Cardiac fibroblast (primary cell): ENCODE measurements around the gene TMEM260.

Experiments used
- DNase-seq, 2 donors: peaks; one replicate each; pipeline versions ENCODE4 v3.0.0 to v3.0.0-alpha.2; 2010; ENCODE audit warnings: low read depth in 2 of 2
- H3K4me3 ChIP-seq, 2 donors: replicated peaks in 1 of 2; 1 replicate in 1 of 2; 2 replicates in 1 of 2; pipeline ENCODE4 v1.5.1; 2011; ENCODE audit warnings: low read depth in 2 of 2, low read length in 2 of 2, mild to moderate bottlenecking in 2 of 2, moderate library complexity in 1 of 2
- TF ChIP-seq, protein P1 (sequence below): IDR thresholded peaks from one replicate; pipeline ENCODE4 v1.5.1; 2011; ENCODE audit warnings: low read depth, mild to moderate bottlenecking, low read length, inconsistent platforms

TMEM260 gene

GRCh38 chr14:56650048-56650447 lies 70.5 kb downstream of the TMEM260 start:
- DNase-seq, result peak in 1 of 2 donors; percentile 4
- TF ChIP-seq, protein P1, sequence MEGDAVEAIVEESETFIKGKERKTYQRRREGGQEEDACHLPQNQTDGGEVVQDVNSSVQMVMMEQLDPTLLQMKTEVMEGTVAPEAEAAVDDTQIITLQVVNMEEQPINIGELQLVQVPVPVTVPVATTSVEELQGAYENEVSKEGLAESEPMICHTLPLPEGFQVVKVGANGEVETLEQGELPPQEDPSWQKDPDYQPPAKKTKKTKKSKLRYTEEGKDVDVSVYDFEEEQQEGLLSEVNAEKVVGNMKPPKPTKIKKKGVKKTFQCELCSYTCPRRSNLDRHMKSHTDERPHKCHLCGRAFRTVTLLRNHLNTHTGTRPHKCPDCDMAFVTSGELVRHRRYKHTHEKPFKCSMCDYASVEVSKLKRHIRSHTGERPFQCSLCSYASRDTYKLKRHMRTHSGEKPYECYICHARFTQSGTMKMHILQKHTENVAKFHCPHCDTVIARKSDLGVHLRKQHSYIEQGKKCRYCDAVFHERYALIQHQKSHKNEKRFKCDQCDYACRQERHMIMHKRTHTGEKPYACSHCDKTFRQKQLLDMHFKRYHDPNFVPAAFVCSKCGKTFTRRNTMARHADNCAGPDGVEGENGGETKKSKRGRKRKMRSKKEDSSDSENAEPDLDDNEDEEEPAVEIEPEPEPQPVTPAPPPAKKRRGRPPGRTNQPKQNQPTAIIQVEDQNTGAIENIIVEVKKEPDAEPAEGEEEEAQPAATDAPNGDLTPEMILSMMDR, result no peak

DNA sequence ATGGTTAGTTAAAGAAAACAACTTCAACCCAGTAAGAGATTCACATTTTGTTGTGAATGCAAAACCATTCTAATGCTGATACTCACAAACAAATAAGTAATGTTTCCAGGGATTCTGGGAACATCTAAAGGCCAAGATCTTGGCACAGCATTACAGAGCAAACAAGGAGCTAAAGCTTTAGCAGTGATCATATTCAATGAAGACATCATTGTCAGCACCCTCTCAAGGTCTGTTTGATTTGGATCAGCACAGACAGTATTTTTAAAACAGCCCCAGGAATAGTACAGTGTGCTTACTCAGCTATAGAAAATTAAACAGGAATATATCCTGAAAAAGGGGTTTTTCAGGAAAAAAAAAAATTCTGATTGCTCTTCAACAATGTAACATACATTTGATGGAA lies 71.4 kb downstream of the TMEM260 start:
- no peak for DNase-seq
- H3K4me3 ChIP-seq, result no peak overlapping the region
- TF ChIP-seq, protein P1, result no peak

More at GRCh38 chr14:56650048-56650447, 70.5 kb downstream of the TMEM260 start:
- H3K4me3 ChIP-seq, result no peak overlapping the region

GRCh38 chr14:56657604-56658003 lies 78.0 kb downstream of the TMEM260 start:
- TF ChIP-seq, protein P1, result no peak

DNA sequence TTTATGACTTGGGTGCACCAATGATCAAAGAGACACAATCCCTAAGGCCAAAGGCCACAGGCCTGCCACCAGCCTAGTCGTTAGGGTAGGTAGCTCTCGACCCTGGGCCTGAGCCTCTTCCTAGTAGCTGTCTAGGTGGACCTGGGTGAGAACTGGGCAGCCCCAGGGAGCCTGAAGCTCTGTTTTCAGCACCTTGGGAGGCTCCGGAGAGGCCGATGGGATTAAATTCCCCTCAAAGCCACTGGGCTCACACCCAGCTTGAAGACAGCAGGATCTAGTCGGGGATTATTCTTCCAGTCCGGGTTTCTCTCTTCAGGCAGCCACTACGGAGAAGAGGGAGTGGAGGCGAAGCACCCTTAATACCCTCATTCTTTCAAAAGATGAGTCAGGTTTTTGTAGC lies 79.8 kb downstream of the TMEM260 start:
- DNase-seq, result no peak
- TF ChIP-seq, protein P1, result no peak
- no peak overlapping the region for H3K4me3 ChIP-seq

More at GRCh38 chr14:56657604-56658003, 78.0 kb downstream of the TMEM260 start:
- H3K4me3 ChIP-seq, result no peak overlapping the region
- no peak for DNase-seq

GRCh38 chr14:56659964-56660551 lies 80.5 kb downstream of the TMEM260 start:
- no peak overlapping the region for H3K4me3 ChIP-seq
- TF ChIP-seq, protein P1, result peak; percentile 68
- DNase-seq, result peak; percentile 61 to 63

DNA sequence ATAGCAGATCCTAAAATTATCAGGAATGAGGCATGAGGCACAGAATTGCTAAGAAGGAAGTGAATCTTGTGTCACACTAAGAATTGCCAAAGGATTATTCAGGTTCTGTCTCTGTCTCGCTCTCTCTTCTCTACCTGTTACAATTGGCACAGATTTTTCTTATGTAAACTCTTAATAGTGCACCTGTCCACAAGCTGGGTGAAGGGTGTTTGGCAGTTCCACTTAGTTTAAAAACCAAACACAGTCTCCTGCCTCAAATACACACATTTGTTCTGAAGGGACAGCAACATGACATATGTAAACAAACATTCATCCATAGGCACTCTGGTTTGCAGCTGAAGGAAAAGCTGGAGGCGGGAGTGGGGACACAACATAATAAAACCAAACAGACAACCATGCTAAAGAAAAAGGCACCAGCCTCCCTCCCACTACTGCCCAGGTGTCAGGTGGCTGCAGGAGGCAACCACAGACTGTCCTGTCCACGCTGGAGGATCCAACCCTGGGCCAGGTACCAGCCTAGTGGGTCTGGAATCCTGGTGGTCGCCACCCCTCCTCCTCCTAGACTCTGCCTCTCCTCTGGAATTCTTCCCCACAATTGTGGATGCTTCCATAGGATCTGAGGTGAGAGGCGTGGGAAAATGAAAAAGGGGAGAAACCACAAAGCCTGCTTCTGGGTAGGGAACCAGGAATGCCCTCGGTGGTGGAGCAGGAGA lies 81.2 kb downstream of the TMEM260 start:
- no peak for DNase-seq
- no peak overlapping the region for H3K4me3 ChIP-seq
- TF ChIP-seq, protein P1, result no peak
